Endothelial cell (in vitro differentiated cells): ENCODE measurements around the gene AEBP2. TPM values are rescaled to one million over a fixed set of nuclear protein-coding genes. Genes with fewer than 3 reads are reported as not detected.
"Not testable (repeated sequence)": the region's sequence is repeated elsewhere in the genome, so short reads cannot be mapped to it uniquely, and the experiment has no call there.

Experiments used
- DNase-seq: peaks from one replicate; pipeline ENCODE4 v3.0.0; 2021; ENCODE audit warnings: low spot score
- H3K27ac Mint-ChIP-seq: one replicate; pipeline ENCODE4 v1.8.0; 2021; ENCODE audit warnings: mixed read lengths, inconsistent platforms; ENCODE audit not compliant: unreplicated experiment
- H3K27me3 Mint-ChIP-seq: one replicate; pipeline ENCODE4 v1.8.0; 2021; ENCODE audit warnings: mild to moderate bottlenecking, moderate library complexity, mixed read lengths, inconsistent platforms; ENCODE audit not compliant: unreplicated experiment
- H3K36me3 Mint-ChIP-seq: one replicate; pipeline ENCODE4 v1.8.0; 2021; ENCODE audit warnings: mild to moderate bottlenecking, low read depth, mixed read lengths, inconsistent platforms; ENCODE audit not compliant: unreplicated experiment
- H3K4me1 Mint-ChIP-seq: one replicate; pipeline ENCODE4 v1.8.0; 2021; ENCODE audit warnings: mild to moderate bottlenecking, mixed read lengths, inconsistent platforms; ENCODE audit not compliant: unreplicated experiment
- H3K4me3 Mint-ChIP-seq: one replicate; pipeline ENCODE4 v1.8.0; 2021; ENCODE audit warnings: mild to moderate bottlenecking, mixed read lengths, inconsistent platforms; ENCODE audit not compliant: unreplicated experiment
- H3K9me3 Mint-ChIP-seq: one replicate; pipeline ENCODE4 v1.8.0; 2021; ENCODE audit warnings: mixed read lengths, inconsistent platforms; ENCODE audit not compliant: unreplicated experiment
- total RNA-seq: library from RNA; stranded (reverse); fragmentation: NEBNext Ultra II Directional; extraction: Animal tissue kit (Norgen Biotek cat#: 25700); gene quantifications from one replicate; pipeline ENCODE4 v1.2.1, GENCODE V29; 2021; ENCODE audit not compliant: unreplicated experiment
- TF ChIP-seq, protein P1 (sequence below): fragments of 200-600 bp; sonication (generic); IDR thresholded peaks from one replicate; pipeline ENCODE4 v1.5.0; 2021; ENCODE audit warnings: antibody characterized with exemption; ENCODE audit not compliant: unreplicated experiment

AEBP2 gene
- total RNA-seq, 1 donor from 2014 or later, result 37.6 TPM

DNA sequence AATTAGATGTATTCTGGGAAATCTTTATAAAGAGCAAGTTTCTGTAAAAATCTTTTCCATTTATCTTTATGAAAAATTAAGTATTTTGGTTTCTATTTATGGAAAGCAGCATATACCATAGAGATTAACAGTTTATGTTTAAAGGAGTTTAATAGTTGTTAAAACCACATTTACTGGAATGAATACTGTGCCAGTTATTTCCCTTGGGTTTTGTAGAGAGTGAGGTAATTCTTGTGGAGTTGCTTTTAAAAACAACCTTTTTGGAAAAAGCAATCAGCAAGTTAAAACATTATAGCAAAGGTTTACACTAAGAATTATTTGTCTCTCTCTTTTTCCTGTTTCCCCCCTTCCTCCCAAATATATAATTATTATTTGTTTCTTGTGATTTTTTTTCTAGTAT, 34.9 kb downstream of the AEBP2 start:
- H3K4me3 Mint-ChIP-seq, result no peak overlapping the region
- DNase-seq, result no peak
- no peaks in the 10 kb centered on the region for H3K27me3 Mint-ChIP-seq
- H3K27ac Mint-ChIP-seq, result no peak overlapping the region
- peaks cover 15% of the 10 kb centered on the region for H3K36me3 Mint-ChIP-seq
- no peaks in the 10 kb centered on the region for H3K4me1 Mint-ChIP-seq
- TF ChIP-seq, protein P1, sequence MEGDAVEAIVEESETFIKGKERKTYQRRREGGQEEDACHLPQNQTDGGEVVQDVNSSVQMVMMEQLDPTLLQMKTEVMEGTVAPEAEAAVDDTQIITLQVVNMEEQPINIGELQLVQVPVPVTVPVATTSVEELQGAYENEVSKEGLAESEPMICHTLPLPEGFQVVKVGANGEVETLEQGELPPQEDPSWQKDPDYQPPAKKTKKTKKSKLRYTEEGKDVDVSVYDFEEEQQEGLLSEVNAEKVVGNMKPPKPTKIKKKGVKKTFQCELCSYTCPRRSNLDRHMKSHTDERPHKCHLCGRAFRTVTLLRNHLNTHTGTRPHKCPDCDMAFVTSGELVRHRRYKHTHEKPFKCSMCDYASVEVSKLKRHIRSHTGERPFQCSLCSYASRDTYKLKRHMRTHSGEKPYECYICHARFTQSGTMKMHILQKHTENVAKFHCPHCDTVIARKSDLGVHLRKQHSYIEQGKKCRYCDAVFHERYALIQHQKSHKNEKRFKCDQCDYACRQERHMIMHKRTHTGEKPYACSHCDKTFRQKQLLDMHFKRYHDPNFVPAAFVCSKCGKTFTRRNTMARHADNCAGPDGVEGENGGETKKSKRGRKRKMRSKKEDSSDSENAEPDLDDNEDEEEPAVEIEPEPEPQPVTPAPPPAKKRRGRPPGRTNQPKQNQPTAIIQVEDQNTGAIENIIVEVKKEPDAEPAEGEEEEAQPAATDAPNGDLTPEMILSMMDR, result no peak
- H3K9me3 Mint-ChIP-seq, result no peaks in the 10 kb centered on the region

DNA sequence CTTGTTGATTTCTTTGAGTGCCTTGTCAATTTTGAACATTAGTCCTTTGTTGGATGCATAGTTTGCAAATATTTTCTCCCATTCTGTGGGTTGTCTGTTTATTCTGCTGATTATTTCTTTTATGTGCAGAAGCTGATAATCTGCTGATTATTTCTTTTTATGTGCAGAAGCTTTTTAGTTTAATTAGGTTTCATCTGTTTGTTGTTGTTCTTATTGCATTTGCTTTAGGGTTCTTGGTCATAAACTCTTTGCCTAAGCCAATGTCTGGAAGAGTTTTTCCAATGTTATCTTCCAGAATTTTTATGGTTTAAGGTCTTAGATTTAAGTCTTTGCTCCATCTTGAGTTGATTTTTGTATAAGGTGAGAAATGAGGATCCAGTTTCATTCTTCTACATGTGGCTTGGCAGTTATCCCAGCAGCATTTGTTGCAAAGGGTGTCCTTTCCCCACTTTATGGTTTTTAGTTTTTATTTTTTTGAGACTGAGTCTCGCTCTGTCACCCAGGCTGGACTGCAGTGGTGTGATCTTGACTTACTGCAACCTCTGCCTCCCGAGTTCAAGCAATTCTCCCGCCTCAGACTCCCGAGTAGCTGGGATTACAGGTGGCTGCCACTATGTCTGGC, 36.7 kb downstream of the AEBP2 start:
- not testable (repeated sequence) for H3K27me3 Mint-ChIP-seq, DNase-seq, H3K4me1 Mint-ChIP-seq, H3K4me3 Mint-ChIP-seq, H3K27ac Mint-ChIP-seq, H3K9me3 Mint-ChIP-seq
- peaks cover 23% of the 10 kb centered on the region for H3K36me3 Mint-ChIP-seq

DNA sequence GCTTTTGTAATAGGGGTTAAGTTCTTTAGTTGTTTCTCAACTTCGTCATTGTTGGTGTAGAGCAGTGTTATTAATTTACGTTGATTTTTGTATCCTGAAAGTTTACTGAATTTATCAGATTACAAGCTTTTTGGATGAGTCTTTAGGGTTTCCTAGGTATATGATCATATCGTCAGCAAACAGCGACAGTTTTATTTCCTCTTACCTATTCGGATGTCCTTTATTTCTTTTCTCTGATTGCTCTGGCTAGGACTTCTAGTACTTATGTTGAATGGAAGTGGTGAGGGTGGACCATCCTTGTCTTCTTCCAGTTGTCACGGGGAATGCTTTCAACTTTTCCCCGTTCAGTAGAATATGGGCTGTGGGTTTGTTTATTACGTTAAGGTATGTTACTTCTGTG, 37.8 kb downstream of the AEBP2 start:
- TF ChIP-seq, protein P1, result no peak

DNA sequence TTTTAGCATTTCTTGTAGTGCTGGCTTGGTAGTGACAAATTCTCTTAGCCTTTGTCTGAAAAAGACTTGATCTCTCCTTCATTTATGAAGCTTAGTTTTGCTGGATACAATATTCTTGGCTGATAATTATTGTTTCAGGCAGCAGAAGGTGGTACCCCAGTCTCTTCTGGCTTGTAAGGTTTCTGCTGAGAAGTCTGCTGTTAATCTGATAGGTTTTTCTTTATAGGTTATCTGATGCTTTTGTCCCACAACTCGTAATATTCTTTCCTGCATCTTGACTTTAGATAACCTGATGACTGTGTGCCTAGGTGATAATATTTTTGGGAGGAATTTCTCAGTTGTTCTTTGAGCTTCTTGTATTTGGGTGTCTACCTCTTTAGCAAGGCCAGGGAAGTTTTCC, 41.2 kb downstream of the AEBP2 start:
- H3K4me1 Mint-ChIP-seq, result peaks cover 23% of the 10 kb centered on the region
- TF ChIP-seq, protein P1, result no peak

More for the DNA sequence above, 37.8 kb downstream of the AEBP2 start:
- Mint-ChIP-seq H3K4me1 (peaks cover 5% of the 10 kb centered on the region), H3K36me3 (peaks cover 29% of the 10 kb centered on the region), H3K4me3 (no peak overlapping the region), H3K9me3 (no peaks in the 10 kb centered on the region), H3K27ac (no peak overlapping the region), H3K27me3 (peaks cover 2% of the 10 kb centered on the region)
- DNase-seq, result no peak

DNA sequence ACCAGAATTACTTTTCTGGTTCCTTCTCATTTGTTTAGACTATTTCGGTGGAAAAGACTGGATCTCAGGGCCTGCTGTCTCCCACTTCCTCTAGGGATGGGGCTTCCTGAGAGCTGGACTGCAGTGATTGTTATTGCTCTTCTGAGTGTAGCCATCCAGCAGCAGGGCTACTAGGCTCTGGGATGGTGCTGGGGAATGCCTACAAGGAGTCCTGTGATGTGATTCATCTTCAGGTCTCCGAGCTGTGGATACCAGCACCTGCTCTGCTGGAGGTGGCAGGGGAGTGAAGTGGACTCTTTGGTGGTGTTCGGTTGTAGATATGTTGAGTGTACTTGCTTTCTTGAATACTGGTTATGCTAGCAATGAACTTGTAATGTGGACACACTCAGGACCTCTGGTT, 42.7 kb downstream of the AEBP2 start:
- DNase-seq, result no peak
- Mint-ChIP-seq H3K4me1 (peaks cover 23% of the 10 kb centered on the region), H3K36me3 (peaks cover 40% of the 10 kb centered on the region), H3K27ac (peak overlapping the region; percentile 48), H3K4me3 (peak overlapping the region; percentile 53), H3K9me3 (no peaks in the 10 kb centered on the region), H3K27me3 (peaks cover 6% of the 10 kb centered on the region)
- TF ChIP-seq, protein P1, result no peak

More for the DNA sequence above, 41.2 kb downstream of the AEBP2 start:
- Mint-ChIP-seq H3K4me3 (peak overlapping the region; percentile 23), H3K36me3 (peaks cover 40% of the 10 kb centered on the region), H3K27ac (no peak overlapping the region), H3K27me3 (peaks cover 6% of the 10 kb centered on the region), H3K9me3 (no peaks in the 10 kb centered on the region)
- no peak for DNase-seq
